SK-N-SH treated with all-trans-retinoic acid at 6 μM for 48 hours (cell line): Measurements from ENCODE around the gene CACNA1C.

Source experiments
- ATAC-seq: fragments of 200-7000 bp; cut with Tn5 transposase; 3 replicates; pipeline ENCODE4 v1.9.1; 2020; ENCODE audit warnings: mild to moderate bottlenecking, moderate library complexity
- ARNTL ChIP-seq: fragments of 450-650 bp; formaldehyde crosslinking; IDR thresholded peaks from 2 replicates; pipeline ENCODE4 v1.5.0; 2020; ENCODE audit warnings: low read depth, mild to moderate bottlenecking, moderate library complexity, borderline replicate concordance
- BACH2 ChIP-seq: fragments of 250-450 bp; sonication (Bioruptor Pico); IDR thresholded peaks from 2 replicates; pipeline ENCODE4 v1.9.0; 2021; ENCODE audit warnings: mild to moderate bottlenecking, borderline replicate concordance
- CSDC2 ChIP-seq: fragments of 250-450 bp; sonication (Bioruptor Pico); IDR thresholded peaks from 2 replicates; pipeline ENCODE4 v1.5.0; 2020; ENCODE audit warnings: mild to moderate bottlenecking, moderate library complexity
- ESRRG ChIP-seq: fragments of 250-450 bp; sonication (Bioruptor Pico); IDR thresholded peaks from 2 replicates; pipeline ENCODE4 v1.6.1; 2021; ENCODE audit warnings: mild to moderate bottlenecking
- GLIS3 ChIP-seq: fragments of 250-450 bp; sonication (Bioruptor Pico); IDR thresholded peaks from 2 replicates; pipeline ENCODE4 v1.5.0; 2020; ENCODE audit warnings: mild to moderate bottlenecking, moderate library complexity
- OSR1 ChIP-seq: fragments of 250-450 bp; sonication (Bioruptor Pico); IDR thresholded peaks from 2 replicates; pipeline ENCODE4 v1.8.0; 2022; ENCODE audit warnings: moderate library complexity, mild to moderate bottlenecking, inconsistent platforms
- PATZ1 ChIP-seq: fragments of 250-450 bp; sonication (Bioruptor Pico); IDR thresholded peaks from 2 replicates; pipeline ENCODE4 v1.8.0; 2020; ENCODE audit warnings: mild to moderate bottlenecking, moderate library complexity, borderline replicate concordance
- PPARA ChIP-seq: fragments of 250-450 bp; sonication (Bioruptor Pico); IDR thresholded peaks from 2 replicates; pipeline ENCODE4 v1.5.0; 2020; ENCODE audit warnings: mild to moderate bottlenecking, borderline replicate concordance
- RARB ChIP-seq: fragments of 250-450 bp; sonication (Bioruptor Pico); IDR thresholded peaks from 2 replicates; pipeline ENCODE4 v1.8.0; 2021; ENCODE audit warnings: mild to moderate bottlenecking, moderate library complexity
- SNAI2 ChIP-seq: fragments of 250-450 bp; sonication (Bioruptor Pico); IDR thresholded peaks from 2 replicates; pipeline ENCODE4 v1.5.0; 2020; ENCODE audit warnings: mild to moderate bottlenecking, moderate library complexity
- TCF4 ChIP-seq: fragments of 250-450 bp; sonication (Bioruptor Pico); IDR thresholded peaks from 2 replicates; pipeline ENCODE4 v1.8.0; 2021; ENCODE audit warnings: mild to moderate bottlenecking, moderate library complexity, borderline replicate concordance
- TOX ChIP-seq: fragments of 250-450 bp; sonication (Bioruptor Pico); IDR thresholded peaks from 2 replicates; pipeline ENCODE4 v1.8.0; 2021; ENCODE audit warnings: mild to moderate bottlenecking, moderate library complexity, borderline replicate concordance
- ZC3H10 ChIP-seq: fragments of 250-450 bp; sonication (Bioruptor Pico); IDR thresholded peaks from 2 replicates; pipeline ENCODE4 v1.5.1; 2021; ENCODE audit warnings: mild to moderate bottlenecking, moderate library complexity
- ZFP3 ChIP-seq: fragments of 250-450 bp; sonication (Bioruptor Pico); IDR thresholded peaks from 2 replicates; pipeline ENCODE4 v1.5.0; 2020; ENCODE audit warnings: mild to moderate bottlenecking, moderate library complexity
- ZFP30 ChIP-seq: fragments of 450-650 bp; formaldehyde crosslinking; IDR thresholded peaks from 2 replicates; pipeline ENCODE4 v1.5.0; 2022; ENCODE audit warnings: mild to moderate bottlenecking, moderate library complexity
- ZNF70 ChIP-seq: fragments of 450-650 bp; formaldehyde crosslinking; IDR thresholded peaks from 2 replicates; pipeline ENCODE4 v1.5.0; 2020; ENCODE audit warnings: mild to moderate bottlenecking, moderate library complexity
- ZNF8 ChIP-seq: fragments of 450-650 bp; formaldehyde crosslinking; IDR thresholded peaks from 2 replicates; pipeline ENCODE4 v1.5.0; 2020; ENCODE audit warnings: mild to moderate bottlenecking, moderate library complexity
- TF ChIP-seq, protein P1 (sequence below): fragments of 250-450 bp; sonication (Bioruptor Pico); IDR thresholded peaks from 2 replicates; pipeline ENCODE4 v1.8.0; 2021; ENCODE audit warnings: low read depth, mild to moderate bottlenecking, moderate library complexity, borderline replicate concordance
- TF ChIP-seq, protein P2 (sequence below): fragments of 250-450 bp; sonication (Bioruptor Pico); IDR thresholded peaks from 2 replicates; pipeline ENCODE4 v1.5.0; 2020; ENCODE audit warnings: mild to moderate bottlenecking, moderate library complexity
- TF ChIP-seq, protein P3 (sequence below): fragments of 250-450 bp; sonication (Bioruptor Pico); IDR thresholded peaks from 2 replicates; pipeline ENCODE4 v1.5.1; 2020; ENCODE audit warnings: low read depth, mild to moderate bottlenecking, moderate library complexity

The CACNA1C gene

DNA sequence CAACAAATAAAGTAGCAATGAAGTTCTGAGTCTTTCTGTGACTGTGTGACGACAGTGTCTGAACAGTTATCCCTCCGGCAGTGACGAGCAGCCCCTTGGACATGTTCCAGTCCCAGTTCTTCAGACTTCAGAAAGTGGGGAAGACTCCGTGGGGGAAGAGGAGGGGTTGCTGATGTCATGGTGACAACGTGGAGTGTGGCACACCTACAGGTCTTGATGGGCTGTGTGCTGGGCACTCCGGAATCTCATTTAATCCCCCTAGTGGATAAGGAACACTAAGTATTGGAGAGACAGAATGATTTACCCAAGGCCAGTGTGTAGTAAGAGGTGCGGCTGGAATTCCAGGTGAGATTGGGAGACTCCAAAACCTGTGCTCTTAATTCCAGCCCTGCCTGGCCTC, 280.2 kb downstream of the CACNA1C start:
- ATAC-seq: no peak
- TF ChIP-seq SNAI2 (CRISPR knock-in tag) (no peak), OSR1 (CRISPR knock-in tag) (no peak), ZNF70 (CRISPR knock-in tag) (no peak), GLIS3 (no peak), PATZ1 (CRISPR knock-in tag) (no peak), ZC3H10 (CRISPR knock-in tag) (no peak), ZFP3 (no peak), ZNF8 (no peak), TCF4 (CRISPR knock-in tag) (no peak), CSDC2 (no peak), ZFP30 (CRISPR knock-in tag) (no peak)
- TF ChIP-seq, protein P1, sequence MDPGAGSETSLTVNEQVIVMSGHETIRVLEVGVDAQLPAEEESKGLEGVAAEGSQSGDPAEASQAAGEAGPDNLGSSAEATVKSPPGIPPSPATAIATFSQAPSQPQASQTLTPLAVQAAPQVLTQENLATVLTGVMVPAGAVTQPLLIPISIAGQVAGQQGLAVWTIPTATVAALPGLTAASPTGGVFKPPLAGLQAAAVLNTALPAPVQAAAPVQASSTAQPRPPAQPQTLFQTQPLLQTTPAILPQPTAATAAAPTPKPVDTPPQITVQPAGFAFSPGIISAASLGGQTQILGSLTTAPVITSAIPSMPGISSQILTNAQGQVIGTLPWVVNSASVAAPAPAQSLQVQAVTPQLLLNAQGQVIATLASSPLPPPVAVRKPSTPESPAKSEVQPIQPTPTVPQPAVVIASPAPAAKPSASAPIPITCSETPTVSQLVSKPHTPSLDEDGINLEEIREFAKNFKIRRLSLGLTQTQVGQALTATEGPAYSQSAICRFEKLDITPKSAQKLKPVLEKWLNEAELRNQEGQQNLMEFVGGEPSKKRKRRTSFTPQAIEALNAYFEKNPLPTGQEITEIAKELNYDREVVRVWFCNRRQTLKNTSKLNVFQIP (CRISPR knock-in tag): no peak
- TF ChIP-seq, protein P2, sequence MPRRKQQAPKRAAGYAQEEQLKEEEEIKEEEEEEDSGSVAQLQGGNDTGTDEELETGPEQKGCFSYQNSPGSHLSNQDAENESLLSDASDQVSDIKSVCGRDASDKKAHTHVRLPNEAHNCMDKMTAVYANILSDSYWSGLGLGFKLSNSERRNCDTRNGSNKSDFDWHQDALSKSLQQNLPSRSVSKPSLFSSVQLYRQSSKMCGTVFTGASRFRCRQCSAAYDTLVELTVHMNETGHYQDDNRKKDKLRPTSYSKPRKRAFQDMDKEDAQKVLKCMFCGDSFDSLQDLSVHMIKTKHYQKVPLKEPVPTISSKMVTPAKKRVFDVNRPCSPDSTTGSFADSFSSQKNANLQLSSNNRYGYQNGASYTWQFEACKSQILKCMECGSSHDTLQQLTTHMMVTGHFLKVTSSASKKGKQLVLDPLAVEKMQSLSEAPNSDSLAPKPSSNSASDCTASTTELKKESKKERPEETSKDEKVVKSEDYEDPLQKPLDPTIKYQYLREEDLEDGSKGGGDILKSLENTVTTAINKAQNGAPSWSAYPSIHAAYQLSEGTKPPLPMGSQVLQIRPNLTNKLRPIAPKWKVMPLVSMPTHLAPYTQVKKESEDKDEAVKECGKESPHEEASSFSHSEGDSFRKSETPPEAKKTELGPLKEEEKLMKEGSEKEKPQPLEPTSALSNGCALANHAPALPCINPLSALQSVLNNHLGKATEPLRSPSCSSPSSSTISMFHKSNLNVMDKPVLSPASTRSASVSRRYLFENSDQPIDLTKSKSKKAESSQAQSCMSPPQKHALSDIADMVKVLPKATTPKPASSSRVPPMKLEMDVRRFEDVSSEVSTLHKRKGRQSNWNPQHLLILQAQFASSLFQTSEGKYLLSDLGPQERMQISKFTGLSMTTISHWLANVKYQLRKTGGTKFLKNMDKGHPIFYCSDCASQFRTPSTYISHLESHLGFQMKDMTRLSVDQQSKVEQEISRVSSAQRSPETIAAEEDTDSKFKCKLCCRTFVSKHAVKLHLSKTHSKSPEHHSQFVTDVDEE (CRISPR knock-in tag): no peak
- TF ChIP-seq, all 23 proteins: peak for 0

GRCh38 chr12:2333491-2334195, 280.9 kb downstream of the CACNA1C start:
- TF ChIP-seq PPARA: no peak
- TF ChIP-seq, protein P2 (CRISPR knock-in tag): no peak
- no peak for TF ChIP-seq SNAI2 (CRISPR knock-in tag)
- TF ChIP-seq ZFP3: no peak
- no peak for ATAC-seq

GRCh38 chr12:2334271-2334670, 281.5 kb downstream of the CACNA1C start:
- no peak for ATAC-seq
- no peak for TF ChIP-seq RARB (CRISPR knock-in tag)

DNA sequence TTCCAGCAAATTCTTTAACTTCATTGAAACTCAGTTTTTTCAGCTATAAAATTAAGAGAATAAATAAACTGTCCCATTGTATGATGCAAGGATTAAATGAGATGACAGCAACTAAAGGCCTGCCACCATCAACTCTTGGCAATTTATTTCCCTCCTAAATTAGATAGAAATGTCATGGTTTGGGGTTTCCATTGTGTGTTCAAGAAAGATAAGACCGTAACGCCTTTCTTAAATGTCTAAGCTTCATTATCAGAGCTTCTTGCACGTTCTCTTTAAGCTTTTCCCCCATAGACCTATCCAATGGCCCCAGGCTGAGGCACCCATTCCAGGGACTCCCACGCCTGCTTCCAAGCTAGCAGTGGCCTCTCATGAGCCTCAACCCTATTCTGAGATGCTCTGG, 281.9 kb downstream of the CACNA1C start:
- TF ChIP-seq, protein P1 (CRISPR knock-in tag): no peak
- TF ChIP-seq BACH2 (CRISPR knock-in tag): no peak
- TF ChIP-seq ARNTL (CRISPR knock-in tag): no peak
- no peak for TF ChIP-seq SNAI2 (CRISPR knock-in tag)
- TF ChIP-seq OSR1 (CRISPR knock-in tag): no peak
- no peak for TF ChIP-seq TOX (CRISPR knock-in tag)
- no peak for TF ChIP-seq RARB (CRISPR knock-in tag)
- TF ChIP-seq, protein P3, sequence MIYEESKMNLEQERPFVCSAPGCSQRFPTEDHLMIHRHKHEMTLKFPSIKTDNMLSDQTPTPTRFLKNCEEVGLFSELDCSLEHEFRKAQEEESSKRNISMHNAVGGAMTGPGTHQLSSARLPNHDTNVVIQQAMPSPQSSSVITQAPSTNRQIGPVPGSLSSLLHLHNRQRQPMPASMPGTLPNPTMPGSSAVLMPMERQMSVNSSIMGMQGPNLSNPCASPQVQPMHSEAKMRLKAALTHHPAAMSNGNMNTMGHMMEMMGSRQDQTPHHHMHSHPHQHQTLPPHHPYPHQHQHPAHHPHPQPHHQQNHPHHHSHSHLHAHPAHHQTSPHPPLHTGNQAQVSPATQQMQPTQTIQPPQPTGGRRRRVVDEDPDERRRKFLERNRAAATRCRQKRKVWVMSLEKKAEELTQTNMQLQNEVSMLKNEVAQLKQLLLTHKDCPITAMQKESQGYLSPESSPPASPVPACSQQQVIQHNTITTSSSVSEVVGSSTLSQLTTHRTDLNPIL (CRISPR knock-in tag): no peak
- TF ChIP-seq ESRRG (CRISPR knock-in tag): no peak
- TF ChIP-seq, protein P2 (CRISPR knock-in tag): no peak
- no peak for ATAC-seq
